Natural killer cell (primary cell): ENCODE measurements around the gene TRIL. TPM values are rescaled to one million over a fixed set of nuclear protein-coding genes. Genes with fewer than 3 reads are reported as not detected.

Experiments
- ATAC-seq, 3 donors: fragments of 150-1000 bp in 2 of 3; fragments of 200-7000 bp in 1 of 3; cut with Tn5 transposase; 1 replicate in 1 of 3; 2 replicates in 2 of 3; pipeline ENCODE4 v1.10.0; 2021; ENCODE audit warnings: mild to moderate bottlenecking in 2 of 3, moderate library complexity in 2 of 3
- DNase-seq, 2 donors: peaks; one replicate each; pipeline versions ENCODE4 v3.0.0 to v3.0.0-alpha.2; 2013 to 2021; ENCODE audit warnings: mixed read lengths in 1 of 2
- H3K27ac ChIP-seq: one replicate; pipeline ENCODE4 v1.5.1; 2013; ENCODE audit warnings: mild to moderate bottlenecking, low read length
- H3K27me3 ChIP-seq: one replicate; pipeline ENCODE4 v1.6.1; 2013; ENCODE audit warnings: low read length; ENCODE audit not compliant: control insufficient read depth, insufficient read depth
- H3K36me3 ChIP-seq: one replicate; pipeline ENCODE4 v1.6.1; 2013; ENCODE audit warnings: low read length; ENCODE audit not compliant: control insufficient read depth, insufficient read depth
- H3K4me1 ChIP-seq: one replicate; pipeline ENCODE4 v1.6.1; 2013; ENCODE audit warnings: low read length; ENCODE audit not compliant: control insufficient read depth, insufficient read depth
- H3K4me3 ChIP-seq: one replicate; pipeline ENCODE4 v1.5.1; 2013; ENCODE audit warnings: low read length
- H3K9me3 ChIP-seq: one replicate; pipeline ENCODE4 v1.6.1; 2013; ENCODE audit warnings: low read length; ENCODE audit not compliant: control insufficient read depth, insufficient read depth
- H3K27ac Mint-ChIP-seq, 2 donors: one replicate each; pipeline ENCODE4 v1.8.0; 2022; ENCODE audit warnings: mild to moderate bottlenecking in 2 of 2, mixed read lengths in 2 of 2, moderate library complexity in 1 of 2
- H3K27me3 Mint-ChIP-seq, 2 donors: one replicate each; pipeline ENCODE4 v1.8.0; 2022; ENCODE audit warnings: low read depth in 2 of 2, mixed read lengths in 2 of 2
- H3K36me3 Mint-ChIP-seq: one replicate; pipeline ENCODE4 v1.8.0; 2022; ENCODE audit warnings: mixed read lengths
- H3K4me1 Mint-ChIP-seq, 2 donors: one replicate each; pipeline ENCODE4 v1.8.0; 2022; ENCODE audit warnings: mixed read lengths in 2 of 2
- H3K4me3 Mint-ChIP-seq: one replicate; pipeline ENCODE4 v1.8.0; 2022; ENCODE audit warnings: mild to moderate bottlenecking, moderate library complexity, mixed read lengths
- H3K9me3 Mint-ChIP-seq, 2 donors: one replicate each; pipeline ENCODE4 v1.8.0; 2022; ENCODE audit warnings: mixed read lengths in 2 of 2
- WGBS: methylation state at CpG from one replicate; pipeline ENCODE4 v1.1.7; 2013; ENCODE audit warnings: missing lambda C conversion rate; ENCODE audit not compliant: insufficient coverage; 5-methylcytosine and 5-hydroxymethylcytosine counted together
- intact Hi-C: fragments of 100-400 bp; cut with micrococcal nuclease; formaldehyde crosslinking; loops from one replicate; pipeline ENCODE4 v1.14.2; 2022
- total RNA-seq, 4 donors: library from RNA; stranded (reverse); fragments of 120-200 nt in 1 of 4; gene quantifications; one replicate each; pipeline versions ENCODE4 v1.2.3 to v1.2.4, GENCODE V29; 2013 to 2022
- TF ChIP-seq, protein P1 (sequence below): fragments of 200-600 bp; IDR thresholded peaks from one replicate; pipeline ENCODE4 v1.8.0; 2022; ENCODE audit warnings: antibody characterized with exemption

Gene TRIL
- total RNA-seq, 3 donors from 2014 or later (not counting 1 experiment from before 2014, with no cell fraction given), result 0.07 TPM; not detected in 2

DNA sequence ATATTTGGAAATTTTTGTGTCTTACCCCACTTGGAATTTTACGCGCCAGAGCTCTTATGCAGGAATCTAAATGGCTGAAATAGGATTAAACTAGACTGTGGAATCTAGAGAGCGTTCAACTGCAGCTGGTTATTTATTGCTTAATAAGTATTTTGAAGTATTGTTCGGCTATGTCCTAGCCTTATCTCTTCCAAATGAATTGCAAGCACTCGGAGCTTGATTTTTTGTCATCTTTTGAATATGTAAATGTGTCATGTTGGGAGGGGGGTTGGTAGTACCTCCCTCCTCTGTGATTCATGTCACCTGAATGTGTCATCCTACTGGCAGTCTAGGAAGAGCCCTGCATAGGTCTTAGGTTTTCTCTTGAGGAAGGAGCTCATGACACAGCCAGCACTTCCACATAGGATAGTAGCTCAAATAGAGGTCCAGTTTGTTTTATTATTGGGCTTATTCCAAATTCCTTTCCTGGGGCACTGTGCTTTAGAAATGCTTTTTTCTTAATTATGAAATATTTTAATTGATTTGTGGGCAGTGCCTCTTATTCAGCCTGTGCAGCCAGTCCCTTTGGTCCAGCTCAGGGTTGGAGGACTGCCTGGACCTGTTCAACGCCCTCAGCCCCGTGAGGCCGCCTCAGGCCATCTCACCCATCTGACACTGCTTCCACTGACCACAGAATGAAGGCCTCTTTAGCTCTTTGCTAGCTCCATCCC is 22.5 kb upstream of the TRIL start:
- no peaks in the 10 kb centered on the region for H3K4me1 ChIP-seq
- H3K27me3 ChIP-seq, result no peaks in the 10 kb centered on the region
- TF ChIP-seq, protein P1, sequence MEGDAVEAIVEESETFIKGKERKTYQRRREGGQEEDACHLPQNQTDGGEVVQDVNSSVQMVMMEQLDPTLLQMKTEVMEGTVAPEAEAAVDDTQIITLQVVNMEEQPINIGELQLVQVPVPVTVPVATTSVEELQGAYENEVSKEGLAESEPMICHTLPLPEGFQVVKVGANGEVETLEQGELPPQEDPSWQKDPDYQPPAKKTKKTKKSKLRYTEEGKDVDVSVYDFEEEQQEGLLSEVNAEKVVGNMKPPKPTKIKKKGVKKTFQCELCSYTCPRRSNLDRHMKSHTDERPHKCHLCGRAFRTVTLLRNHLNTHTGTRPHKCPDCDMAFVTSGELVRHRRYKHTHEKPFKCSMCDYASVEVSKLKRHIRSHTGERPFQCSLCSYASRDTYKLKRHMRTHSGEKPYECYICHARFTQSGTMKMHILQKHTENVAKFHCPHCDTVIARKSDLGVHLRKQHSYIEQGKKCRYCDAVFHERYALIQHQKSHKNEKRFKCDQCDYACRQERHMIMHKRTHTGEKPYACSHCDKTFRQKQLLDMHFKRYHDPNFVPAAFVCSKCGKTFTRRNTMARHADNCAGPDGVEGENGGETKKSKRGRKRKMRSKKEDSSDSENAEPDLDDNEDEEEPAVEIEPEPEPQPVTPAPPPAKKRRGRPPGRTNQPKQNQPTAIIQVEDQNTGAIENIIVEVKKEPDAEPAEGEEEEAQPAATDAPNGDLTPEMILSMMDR, result no peak
- no peaks in the 10 kb centered on the region for H3K36me3 ChIP-seq
- no peak overlapping the region for H3K27ac ChIP-seq
- H3K4me3 Mint-ChIP-seq, result no peak overlapping the region
- ATAC-seq (no peak), DNase-seq (no peak)
- intact Hi-C loops, result no loop called here
- peaks cover 5 to 6% of the 10 kb centered on the region in 2 donors for H3K4me1 Mint-ChIP-seq
- H3K27me3 Mint-ChIP-seq, result peaks cover 10 to 25% of the 10 kb centered on the region in 2 donors
- no peaks in the 10 kb centered on the region for H3K36me3 Mint-ChIP-seq
- WGBS, result 76% methylated on average over 8 of the region's 8 CpGs
- H3K9me3 ChIP-seq, result no peaks in the 10 kb centered on the region
- H3K9me3 Mint-ChIP-seq, result no peaks in the 10 kb centered on the region
- H3K4me3 ChIP-seq, result no peak overlapping the region
- H3K27ac Mint-ChIP-seq, result no peak overlapping the region

DNA sequence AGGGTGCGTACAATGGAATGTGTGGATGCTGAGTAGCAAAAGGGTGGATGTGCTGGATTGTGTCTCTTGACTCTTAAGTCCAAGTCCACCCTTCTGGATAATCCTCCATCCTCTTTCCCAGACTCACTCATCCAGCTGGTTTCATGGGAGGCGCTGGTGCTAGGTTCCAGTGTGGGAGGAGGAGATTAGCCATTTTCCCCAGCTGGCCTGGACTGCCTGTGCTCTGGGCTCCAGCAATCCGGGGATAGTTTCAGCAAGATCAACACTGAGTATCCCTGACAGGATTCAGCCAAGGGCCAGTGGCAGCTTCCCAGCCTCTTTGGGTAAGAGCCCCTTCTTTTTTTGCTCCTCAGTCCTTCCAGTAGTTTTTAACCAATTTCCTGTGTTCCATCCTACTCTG is 21.6 kb upstream of the TRIL start:
- ATAC-seq (no peak), DNase-seq (no peak)
- H3K9me3 ChIP-seq, result no peaks in the 10 kb centered on the region
- no peaks in the 10 kb centered on the region for H3K27me3 ChIP-seq
- H3K27ac Mint-ChIP-seq, result no peak overlapping the region
- no peak overlapping the region for H3K4me3 Mint-ChIP-seq
- peaks cover 10 to 25% of the 10 kb centered on the region in 2 donors for H3K27me3 Mint-ChIP-seq
- no peaks in the 10 kb centered on the region for H3K36me3 Mint-ChIP-seq
- TF ChIP-seq, protein P1, result no peak
- intact Hi-C loops, result no loop called here
- H3K36me3 ChIP-seq, result no peaks in the 10 kb centered on the region
- H3K27ac ChIP-seq, result no peak overlapping the region
- H3K4me1 Mint-ChIP-seq, result peaks cover 5 to 6% of the 10 kb centered on the region in 2 donors
- no peaks in the 10 kb centered on the region for H3K4me1 ChIP-seq
- WGBS, result 91% methylated on average over 3 of the region's 3 CpGs
- H3K9me3 Mint-ChIP-seq, result no peaks in the 10 kb centered on the region
- no peak overlapping the region for H3K4me3 ChIP-seq

DNA sequence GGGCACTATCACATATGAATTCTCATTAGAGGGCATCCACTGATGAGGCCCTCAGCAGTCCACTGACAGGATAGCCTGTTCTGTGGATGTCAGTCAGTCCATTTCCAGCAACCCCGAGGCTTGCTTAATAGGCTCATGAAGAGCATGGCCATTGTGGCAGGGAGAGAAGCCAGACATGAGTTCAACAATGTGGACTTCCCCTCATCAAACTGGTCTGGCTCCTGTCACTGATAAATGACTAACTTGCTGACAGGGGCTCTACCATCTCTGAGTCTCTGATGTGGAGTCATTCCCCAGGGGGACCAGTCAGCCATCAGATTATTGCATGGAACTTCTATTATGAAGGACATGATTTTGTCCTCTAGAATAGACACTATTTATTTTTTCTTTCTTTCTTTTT is 19.8 kb upstream of the TRIL start:
- intact Hi-C loops, result no loop called here
- no peak overlapping the region for H3K27ac ChIP-seq
- Mint-ChIP-seq H3K27me3 (peaks cover 13 to 25% of the 10 kb centered on the region in 2 donors), H3K27ac (no peak overlapping the region), H3K4me3 (no peak overlapping the region), H3K36me3 (peaks cover 6% of the 10 kb centered on the region), H3K9me3 (peaks cover 6 to 8% of the 10 kb centered on the region in 2 donors), H3K4me1 (no peaks in the 10 kb centered on the region)
- H3K36me3 ChIP-seq, result no peaks in the 10 kb centered on the region
- no peak overlapping the region for H3K4me3 ChIP-seq
- H3K4me1 ChIP-seq, result no peaks in the 10 kb centered on the region
- H3K9me3 ChIP-seq, result peaks cover 8% of the 10 kb centered on the region
- DNase-seq (no peak), ATAC-seq (no peak)
- no peaks in the 10 kb centered on the region for H3K27me3 ChIP-seq
- TF ChIP-seq, protein P1, result no peak
- WGBS, result 44% methylated on average over 1 of the region's 1 CpG

DNA sequence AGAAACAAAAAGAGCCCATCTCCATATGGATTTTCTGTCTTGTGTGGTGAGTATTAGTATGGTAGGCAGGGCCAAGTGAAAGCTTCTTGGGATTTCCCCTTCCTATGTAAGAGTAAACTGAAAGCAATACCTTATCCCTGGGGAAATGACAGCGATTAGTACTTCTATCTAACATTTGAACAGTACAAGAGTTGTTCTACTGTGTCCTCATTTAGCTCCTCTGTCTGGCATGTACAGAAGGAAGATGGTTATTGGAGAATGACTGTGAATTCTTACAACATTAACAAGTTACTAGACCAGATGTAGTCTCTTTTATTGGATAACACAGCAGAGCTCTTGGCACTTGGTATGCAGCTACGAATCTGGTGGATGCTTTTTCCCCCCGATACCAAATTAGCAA is 17.9 kb upstream of the TRIL start:
- TF ChIP-seq, protein P1, result no peak
- Histone ChIP-seq H3K4me1 (no peaks in the 10 kb centered on the region), H3K9me3 (peaks cover 8% of the 10 kb centered on the region), H3K4me3 (no peak overlapping the region), H3K27me3 (no peaks in the 10 kb centered on the region), H3K27ac (no peak overlapping the region), H3K36me3 (no peaks in the 10 kb centered on the region)
- peaks cover 9 to 16% of the 10 kb centered on the region in 2 donors for H3K9me3 Mint-ChIP-seq
- ATAC-seq (no peak), DNase-seq (no peak)
- 87% methylated on average over 3 of the region's 3 CpGs for WGBS
- intact Hi-C loops, result no loop called here
- no peak overlapping the region for H3K4me3 Mint-ChIP-seq
- H3K36me3 Mint-ChIP-seq, result peaks cover 14% of the 10 kb centered on the region
- no peaks in the 10 kb centered on the region for H3K4me1 Mint-ChIP-seq
- no peak overlapping the region for H3K27ac Mint-ChIP-seq
- H3K27me3 Mint-ChIP-seq, result peaks cover 12 to 19% of the 10 kb centered on the region in 2 donors
